GF-D8 (cell line): ENCODE measurements around the gene ATP8B4.
"Not testable (repeated sequence)": the region's sequence is repeated elsewhere in the genome, so short reads cannot be mapped to it uniquely, and the experiment has no call there.

Experiments
- DNase-seq: peaks from one replicate; lab custom pipeline; 2025; lab: John Stamatoyannopoulos, UW

The ATP8B4 gene

GRCh38 chr15:50009634-50010033, 109.4 kb downstream of the ATP8B4 start:
- DNase-seq = no peak

GRCh38 chr15:50003786-50004334, 115.2 kb downstream of the ATP8B4 start:
- no peak for DNase-seq

- no peak for DNase-seq
These were observed 127.4 kb downstream of the ATP8B4 start for GRCh38 chr15:49991587-49991986.

GRCh38 chr15:49990835-49991545, 128.0 kb downstream of the ATP8B4 start:
- DNase-seq = no peak

GRCh38 chr15:49989498-49989897, 129.5 kb downstream of the ATP8B4 start:
- no peak for DNase-seq

- DNase-seq = no peak
These were observed 130.3 kb downstream of the ATP8B4 start for GRCh38 chr15:49988766-49989165.

GRCh38 chr15:49987896-49988295, 131.1 kb downstream of the ATP8B4 start:
- DNase-seq = no peak

GRCh38 chr15:49987198-49987785, 131.7 kb downstream of the ATP8B4 start:
- no peak for DNase-seq

GRCh38 chr15:49986326-49986725, 132.7 kb downstream of the ATP8B4 start:
- no peak for DNase-seq

GRCh38 chr15:49985463-49985862, 133.6 kb downstream of the ATP8B4 start:
- DNase-seq = no peak

- DNase-seq = no peak
These were observed 134.6 kb downstream of the ATP8B4 start for GRCh38 chr15:49984436-49984835.

- DNase-seq = no peak
These were observed 136.4 kb downstream of the ATP8B4 start for GRCh38 chr15:49982584-49982983.

- DNase-seq = no peak
These were observed 139.2 kb downstream of the ATP8B4 start for GRCh38 chr15:49979705-49980382.

GRCh38 chr15:49978121-49978520, 140.9 kb downstream of the ATP8B4 start:
- no peak for DNase-seq

- no peak for DNase-seq
These were observed 141.7 kb downstream of the ATP8B4 start for GRCh38 chr15:49977306-49977705.

- DNase-seq = no peak
These were observed 154.5 kb downstream of the ATP8B4 start for GRCh38 chr15:49964551-49964950.

GRCh38 chr15:49964061-49964460, 155.0 kb downstream of the ATP8B4 start:
- DNase-seq = no peak

GRCh38 chr15:49963033-49963772, 155.8 kb downstream of the ATP8B4 start:
- not testable (repeated sequence) for DNase-seq

- DNase-seq = no peak
These were observed 156.9 kb downstream of the ATP8B4 start for GRCh38 chr15:49962044-49962602.

GRCh38 chr15:49953421-49953820, 165.6 kb downstream of the ATP8B4 start:
- no peak for DNase-seq

- DNase-seq = no peak
These were observed 172.4 kb downstream of the ATP8B4 start for GRCh38 chr15:49946681-49947080.

- no peak for DNase-seq
These were observed 184.5 kb downstream of the ATP8B4 start for GRCh38 chr15:49934487-49934886.
